ENCODE measurements around the gene INTS1. TPM values are rescaled to one million over a fixed set of nuclear protein-coding genes. Genes with fewer than 3 reads are reported as not detected.

The INTS1 gene
- polyA plus RNA-seq, 1 experiment: 21.8 TPM

- Histone ChIP-seq H3K4me3 (ENCODE audit: low read depth, low read length) (no peak overlapping the region), H3K36me3 (ENCODE audit: control insufficient read depth, insufficient read depth, low read length) (peaks cover 46% of the 10 kb centered on the region), H3K27me3 (ENCODE audit: control insufficient read depth, insufficient read depth, low read length) (no peaks in the 10 kb centered on the region)
- DNase-seq (ENCODE audit: low read depth): no peak
- TF ChIP-seq, protein P1, sequence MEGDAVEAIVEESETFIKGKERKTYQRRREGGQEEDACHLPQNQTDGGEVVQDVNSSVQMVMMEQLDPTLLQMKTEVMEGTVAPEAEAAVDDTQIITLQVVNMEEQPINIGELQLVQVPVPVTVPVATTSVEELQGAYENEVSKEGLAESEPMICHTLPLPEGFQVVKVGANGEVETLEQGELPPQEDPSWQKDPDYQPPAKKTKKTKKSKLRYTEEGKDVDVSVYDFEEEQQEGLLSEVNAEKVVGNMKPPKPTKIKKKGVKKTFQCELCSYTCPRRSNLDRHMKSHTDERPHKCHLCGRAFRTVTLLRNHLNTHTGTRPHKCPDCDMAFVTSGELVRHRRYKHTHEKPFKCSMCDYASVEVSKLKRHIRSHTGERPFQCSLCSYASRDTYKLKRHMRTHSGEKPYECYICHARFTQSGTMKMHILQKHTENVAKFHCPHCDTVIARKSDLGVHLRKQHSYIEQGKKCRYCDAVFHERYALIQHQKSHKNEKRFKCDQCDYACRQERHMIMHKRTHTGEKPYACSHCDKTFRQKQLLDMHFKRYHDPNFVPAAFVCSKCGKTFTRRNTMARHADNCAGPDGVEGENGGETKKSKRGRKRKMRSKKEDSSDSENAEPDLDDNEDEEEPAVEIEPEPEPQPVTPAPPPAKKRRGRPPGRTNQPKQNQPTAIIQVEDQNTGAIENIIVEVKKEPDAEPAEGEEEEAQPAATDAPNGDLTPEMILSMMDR (IDR thresholded peaks at IDR 0.05; ENCODE audit: insufficient read depth, low read depth, low read length): no peak
- ChIA-PET CTCF (interaction anchor here (0.5 to 0.8 kb wide), 2 partner anchors 19 to 255 kb away, joined by 3 to 4 read pairs; partner anchors contain the start of gene MICALL2), POLR2A (no interaction called here)
These were observed 24.9 kb downstream of the INTS1 start for GRCh38 chr7:1479287-1479686.

DNA sequence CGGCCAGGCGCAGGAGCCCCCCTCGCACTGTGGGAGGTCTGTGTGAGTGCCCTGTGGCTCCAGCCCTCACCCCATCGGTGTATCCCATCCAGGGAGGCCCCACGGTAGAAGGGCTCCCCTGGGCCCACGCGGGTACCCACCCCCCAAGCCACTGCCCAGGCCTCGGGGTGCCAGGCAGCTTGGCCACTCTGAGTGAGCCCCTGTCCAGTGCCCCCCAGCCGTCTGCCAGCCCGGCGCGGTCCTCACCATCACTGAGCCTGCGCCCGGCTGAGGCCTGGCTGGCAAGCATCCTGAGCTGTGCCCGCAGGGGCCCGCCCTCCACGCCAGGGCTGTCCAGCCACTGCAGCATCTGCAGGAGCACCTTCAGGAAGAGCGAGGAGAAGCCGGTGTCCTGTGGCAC, 25.7 kb downstream of the INTS1 start:
- Histone ChIP-seq H3K36me3 (ENCODE audit: control insufficient read depth, insufficient read depth, low read length) (peaks cover 46% of the 10 kb centered on the region), H3K27me3 (ENCODE audit: control insufficient read depth, insufficient read depth, low read length) (no peaks in the 10 kb centered on the region), H3K4me3 (ENCODE audit: low read depth, low read length) (no peak overlapping the region)
- CTCF ChIA-PET: no interaction called here
- POLR2A ChIA-PET: no interaction called here
- TF ChIP-seq, protein P1 (IDR thresholded peaks at IDR 0.05; ENCODE audit: insufficient read depth, low read depth, low read length): no peak
- DNase-seq (ENCODE audit: low read depth): no peak

DNA sequence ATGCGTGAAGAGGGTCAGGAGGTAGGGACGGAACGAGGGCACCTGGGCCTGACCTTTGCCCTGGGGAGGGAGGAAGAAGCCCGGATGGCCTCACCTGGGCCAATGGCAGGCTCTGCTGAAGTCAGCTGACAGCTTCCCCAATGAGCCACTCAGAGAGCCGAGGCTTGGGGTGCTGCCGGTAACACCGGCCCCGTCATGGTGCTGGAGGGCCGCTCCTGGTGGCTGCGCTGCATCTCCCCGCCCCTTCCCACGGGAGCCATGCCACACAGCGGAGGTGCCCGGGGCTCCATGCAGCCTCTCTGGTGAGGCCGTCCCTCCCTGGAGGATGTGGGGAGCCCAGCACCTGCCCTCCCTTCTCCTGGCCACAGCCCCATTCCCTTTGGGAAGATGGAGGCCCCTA, 27.3 kb downstream of the INTS1 start:
- ChIA-PET CTCF (interaction anchor here (0.6 to 5.2 kb wide), 4 partner anchors 12 to 45 kb away, joined by 3 to 36 read pairs (median 4); no protein-coding TSS in a partner anchor), POLR2A (no interaction called here)
- Histone ChIP-seq H3K27me3 (ENCODE audit: control insufficient read depth, insufficient read depth, low read length) (no peaks in the 10 kb centered on the region), H3K36me3 (ENCODE audit: control insufficient read depth, insufficient read depth, low read length) (peaks cover 43% of the 10 kb centered on the region), H3K4me3 (ENCODE audit: low read depth, low read length) (no peak overlapping the region)
- TF ChIP-seq, protein P1 (IDR thresholded peaks at IDR 0.05; ENCODE audit: insufficient read depth, low read depth, low read length): no peak
- DNase-seq (ENCODE audit: low read depth): no peak

DNA sequence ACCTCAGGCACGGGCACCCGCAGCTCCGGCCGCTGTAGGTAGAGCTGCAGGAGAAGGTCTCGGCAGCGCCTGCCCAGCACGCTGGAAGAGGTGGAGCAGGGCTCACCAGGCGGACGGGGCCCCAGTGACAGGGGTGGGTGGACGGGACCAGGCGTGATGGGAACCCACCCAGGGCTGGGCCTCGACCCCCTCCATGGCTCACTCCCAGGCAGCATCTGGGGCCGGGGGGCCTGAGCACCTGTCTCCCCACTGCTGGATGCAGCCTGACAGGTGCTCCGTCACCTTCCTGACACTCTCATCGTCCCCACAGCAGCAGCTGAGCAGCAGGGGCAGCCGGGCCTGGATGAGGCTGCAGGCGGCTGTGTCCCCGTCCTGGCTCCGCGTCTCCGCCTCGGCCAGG, 28.2 kb downstream of the INTS1 start:
- H3K36me3 ChIP-seq (ENCODE audit: control insufficient read depth, insufficient read depth, low read length): peaks cover 39% of the 10 kb centered on the region
- TF ChIP-seq, protein P1 (IDR thresholded peaks at IDR 0.05; ENCODE audit: insufficient read depth, low read depth, low read length): no peak
- CTCF ChIA-PET: interaction anchor here (0.6 to 5.2 kb wide), 6 partner anchors 9 to 44 kb away, joined by 3 to 36 read pairs (median 4); partner anchors contain the start of gene MICALL2
- no peak overlapping the region for H3K4me3 ChIP-seq (ENCODE audit: low read depth, low read length)
- POLR2A ChIA-PET: no interaction called here
- DNase-seq (ENCODE audit: low read depth): no peak
- no peaks in the 10 kb centered on the region for H3K27me3 ChIP-seq (ENCODE audit: control insufficient read depth, insufficient read depth, low read length)

GRCh38 chr7:1475393-1475792, 28.8 kb downstream of the INTS1 start:
- TF ChIP-seq, protein P1 (IDR thresholded peaks at IDR 0.05; ENCODE audit: insufficient read depth, low read depth, low read length): no peak
- POLR2A ChIA-PET: no interaction called here
- Histone ChIP-seq H3K4me3 (ENCODE audit: low read depth, low read length) (no peak overlapping the region), H3K36me3 (ENCODE audit: control insufficient read depth, insufficient read depth, low read length) (peaks cover 36% of the 10 kb centered on the region), H3K27me3 (ENCODE audit: control insufficient read depth, insufficient read depth, low read length) (no peaks in the 10 kb centered on the region)
- DNase-seq (ENCODE audit: low read depth): no peak
- CTCF ChIA-PET: interaction anchor here (1.2 to 5.2 kb wide), 9 partner anchors 9 to 282 kb away, joined by 3 to 36 read pairs (median 10); partner anchors contain the start of gene MICALL2
